ENCODE results near the gene BLTP3A.
"Not testable (repeated sequence)": the region's sequence is repeated elsewhere in the genome, so short reads cannot be mapped to it uniquely, and the experiment has no call there.

The BLTP3A gene

GRCh38 chr6:34810017-34810882, 18.4 kb downstream of the BLTP3A start:
- H3K4me3 ChIP-seq (ENCODE audit: low read depth, low read length), result no peak overlapping the region
- H3K4me1 ChIP-seq (ENCODE audit: control insufficient read depth, insufficient read depth, low read length), result no peaks in the 10 kb centered on the region
- H3K9me3 ChIP-seq (ENCODE audit: control insufficient read depth, insufficient read depth, low read length), result no peaks in the 10 kb centered on the region
- H3K9ac ChIP-seq (ENCODE audit: low read depth, low read length), result no peak overlapping the region
- H3K27ac ChIP-seq (ENCODE audit: low read depth, low read length), result no peak overlapping the region
- no peaks in the 10 kb centered on the region for H3K36me3 ChIP-seq (ENCODE audit: control insufficient read depth, insufficient read depth, low read length)
- H3K27me3 ChIP-seq (ENCODE audit: control insufficient read depth, insufficient read depth, low read length), result no peaks in the 10 kb centered on the region

GRCh38 chr6:34810936-34811632, 19.2 kb downstream of the BLTP3A start:
- no peaks in the 10 kb centered on the region for H3K9me3 ChIP-seq (ENCODE audit: control insufficient read depth, insufficient read depth, low read length)
- H3K27ac ChIP-seq (ENCODE audit: low read depth, low read length), result no peak overlapping the region
- H3K36me3 ChIP-seq (ENCODE audit: control insufficient read depth, insufficient read depth, low read length), result no peaks in the 10 kb centered on the region
- H3K4me1 ChIP-seq (ENCODE audit: control insufficient read depth, insufficient read depth, low read length), result no peaks in the 10 kb centered on the region
- no peak overlapping the region for H3K4me3 ChIP-seq (ENCODE audit: low read depth, low read length)
- H3K9ac ChIP-seq (ENCODE audit: low read depth, low read length), result no peak overlapping the region
- no peaks in the 10 kb centered on the region for H3K27me3 ChIP-seq (ENCODE audit: control insufficient read depth, insufficient read depth, low read length)

- Histone ChIP-seq H3K27ac (ENCODE audit: low read depth, low read length) (no peak overlapping the region), H3K9ac (ENCODE audit: low read depth, low read length) (no peak overlapping the region), H3K9me3 (ENCODE audit: control insufficient read depth, insufficient read depth, low read length) (no peaks in the 10 kb centered on the region), H3K27me3 (ENCODE audit: control insufficient read depth, insufficient read depth, low read length) (no peaks in the 10 kb centered on the region), H3K36me3 (ENCODE audit: control insufficient read depth, insufficient read depth, low read length) (no peaks in the 10 kb centered on the region), H3K4me1 (ENCODE audit: control insufficient read depth, insufficient read depth, low read length) (no peaks in the 10 kb centered on the region), H3K4me3 (ENCODE audit: low read depth, low read length) (no peak overlapping the region)
These were observed 21.3 kb downstream of the BLTP3A start for GRCh38 chr6:34813028-34813713.

- H3K4me1 ChIP-seq (ENCODE audit: control insufficient read depth, insufficient read depth, low read length), result no peaks in the 10 kb centered on the region
- H3K27me3 ChIP-seq (ENCODE audit: control insufficient read depth, insufficient read depth, low read length), result no peaks in the 10 kb centered on the region
- no peak overlapping the region for H3K9ac ChIP-seq (ENCODE audit: low read depth, low read length)
- H3K9me3 ChIP-seq (ENCODE audit: control insufficient read depth, insufficient read depth, low read length), result no peaks in the 10 kb centered on the region
- peaks cover 4% of the 10 kb centered on the region for H3K36me3 ChIP-seq (ENCODE audit: control insufficient read depth, insufficient read depth, low read length)
- no peak overlapping the region for H3K4me3 ChIP-seq (ENCODE audit: low read depth, low read length)
- no peak overlapping the region for H3K27ac ChIP-seq (ENCODE audit: low read depth, low read length)
These were observed 24.9 kb downstream of the BLTP3A start for GRCh38 chr6:34816635-34817301.

- no peaks in the 10 kb centered on the region for H3K27me3 ChIP-seq (ENCODE audit: control insufficient read depth, insufficient read depth, low read length)
- H3K9me3 ChIP-seq (ENCODE audit: control insufficient read depth, insufficient read depth, low read length), result no peaks in the 10 kb centered on the region
- H3K4me1 ChIP-seq (ENCODE audit: control insufficient read depth, insufficient read depth, low read length), result no peaks in the 10 kb centered on the region
- H3K27ac ChIP-seq (ENCODE audit: low read depth, low read length), result no peak overlapping the region
- H3K4me3 ChIP-seq (ENCODE audit: low read depth, low read length), result no peak overlapping the region
- peaks cover 9% of the 10 kb centered on the region for H3K36me3 ChIP-seq (ENCODE audit: control insufficient read depth, insufficient read depth, low read length)
- no peak overlapping the region for H3K9ac ChIP-seq (ENCODE audit: low read depth, low read length)
These were observed 25.6 kb downstream of the BLTP3A start for GRCh38 chr6:34817446-34817845.

GRCh38 chr6:34818872-34819570, 27.1 kb downstream of the BLTP3A start:
- not testable (repeated sequence) for H3K27ac ChIP-seq (ENCODE audit: low read depth, low read length); H3K9me3 ChIP-seq (ENCODE audit: control insufficient read depth, insufficient read depth, low read length); H3K4me3 ChIP-seq (ENCODE audit: low read depth, low read length); H3K9ac ChIP-seq (ENCODE audit: low read depth, low read length); H3K27me3 ChIP-seq (ENCODE audit: control insufficient read depth, insufficient read depth, low read length); H3K4me1 ChIP-seq (ENCODE audit: control insufficient read depth, insufficient read depth, low read length)
- peaks cover 22% of the 10 kb centered on the region for H3K36me3 ChIP-seq (ENCODE audit: control insufficient read depth, insufficient read depth, low read length)

GRCh38 chr6:34819571-34820480, 27.9 kb downstream of the BLTP3A start:
- Histone ChIP-seq H3K9ac (ENCODE audit: low read depth, low read length) (no peak overlapping the region), H3K27ac (ENCODE audit: low read depth, low read length) (no peak overlapping the region)

GRCh38 chr6:34829137-34829536, 37.3 kb downstream of the BLTP3A start:
- H3K4me3 ChIP-seq (ENCODE audit: low read depth, low read length), result no peak overlapping the region
- no peak overlapping the region for H3K9ac ChIP-seq (ENCODE audit: low read depth, low read length)
- no peaks in the 10 kb centered on the region for H3K9me3 ChIP-seq (ENCODE audit: control insufficient read depth, insufficient read depth, low read length)
- no peaks in the 10 kb centered on the region for H3K27me3 ChIP-seq (ENCODE audit: control insufficient read depth, insufficient read depth, low read length)
- H3K36me3 ChIP-seq (ENCODE audit: control insufficient read depth, insufficient read depth, low read length), result peaks cover 40% of the 10 kb centered on the region
- H3K27ac ChIP-seq (ENCODE audit: low read depth, low read length), result no peak overlapping the region
- H3K4me1 ChIP-seq (ENCODE audit: control insufficient read depth, insufficient read depth, low read length), result no peaks in the 10 kb centered on the region

More at GRCh38 chr6:34819571-34820480, 27.9 kb downstream of the BLTP3A start:
- Histone ChIP-seq H3K4me3 (ENCODE audit: low read depth, low read length) (no peak overlapping the region), H3K27me3 (ENCODE audit: control insufficient read depth, insufficient read depth, low read length) (no peaks in the 10 kb centered on the region), H3K9me3 (ENCODE audit: control insufficient read depth, insufficient read depth, low read length) (no peaks in the 10 kb centered on the region), H3K36me3 (ENCODE audit: control insufficient read depth, insufficient read depth, low read length) (peaks cover 23% of the 10 kb centered on the region), H3K4me1 (ENCODE audit: control insufficient read depth, insufficient read depth, low read length) (no peaks in the 10 kb centered on the region)

GRCh38 chr6:34832942-34833341, 41.1 kb downstream of the BLTP3A start:
- Histone ChIP-seq H3K27me3 (ENCODE audit: control insufficient read depth, insufficient read depth, low read length) (no peaks in the 10 kb centered on the region), H3K4me1 (ENCODE audit: control insufficient read depth, insufficient read depth, low read length) (no peaks in the 10 kb centered on the region), H3K9ac (ENCODE audit: low read depth, low read length) (no peak overlapping the region), H3K36me3 (ENCODE audit: control insufficient read depth, insufficient read depth, low read length) (peaks cover 52% of the 10 kb centered on the region), H3K4me3 (ENCODE audit: low read depth, low read length) (no peak overlapping the region), H3K9me3 (ENCODE audit: control insufficient read depth, insufficient read depth, low read length) (no peaks in the 10 kb centered on the region), H3K27ac (ENCODE audit: low read depth, low read length) (no peak overlapping the region)

Measured in HUES48 (cell line).